Measurements from ENCODE around the gene POTEF.
"Not testable (repeated sequence)": the region's sequence is repeated elsewhere in the genome, so short reads cannot be mapped to it uniquely, and the experiment has no call there.

Gene POTEF

DNA sequence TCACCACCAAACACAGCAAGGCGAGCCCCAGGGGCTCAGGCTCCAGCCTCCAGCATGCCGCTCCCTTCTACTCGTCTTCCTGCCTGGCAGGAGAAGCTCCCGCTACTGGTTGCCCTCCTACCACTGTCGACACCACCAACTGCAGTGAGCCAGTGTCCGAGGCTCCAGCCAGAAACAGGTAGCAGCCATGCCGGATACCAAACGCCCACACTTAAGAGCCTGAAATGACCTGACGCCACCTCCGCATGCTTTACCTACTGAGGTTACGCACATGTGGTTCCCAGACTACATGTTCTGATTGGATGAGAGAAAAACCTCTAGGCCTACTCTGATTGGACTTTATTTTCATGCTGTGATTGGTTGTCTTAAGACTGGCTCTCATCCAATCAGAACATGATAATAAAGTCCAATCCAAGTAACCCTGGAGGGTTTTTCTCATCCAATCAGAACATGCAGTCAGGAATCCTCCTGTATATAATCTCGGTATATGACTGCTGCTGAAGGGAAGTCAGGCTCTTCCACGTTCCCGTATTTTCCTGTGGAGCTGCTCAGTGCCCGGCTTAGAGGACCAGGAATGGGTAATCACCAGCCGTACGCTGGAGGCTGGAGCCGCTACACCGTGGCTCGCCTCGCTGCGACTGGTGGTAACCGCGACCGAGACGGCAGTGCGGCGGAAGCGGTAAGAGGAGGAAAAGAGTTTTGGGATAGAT, at the start of gene POTEF:
Gene POTEF (minus strand): TSS at position 103 of the 710 bp plus-strand sequence. CDS start 8,707 bp downstream, outside the sequence.
- not testable (repeated sequence) for DNase-seq

DNA sequence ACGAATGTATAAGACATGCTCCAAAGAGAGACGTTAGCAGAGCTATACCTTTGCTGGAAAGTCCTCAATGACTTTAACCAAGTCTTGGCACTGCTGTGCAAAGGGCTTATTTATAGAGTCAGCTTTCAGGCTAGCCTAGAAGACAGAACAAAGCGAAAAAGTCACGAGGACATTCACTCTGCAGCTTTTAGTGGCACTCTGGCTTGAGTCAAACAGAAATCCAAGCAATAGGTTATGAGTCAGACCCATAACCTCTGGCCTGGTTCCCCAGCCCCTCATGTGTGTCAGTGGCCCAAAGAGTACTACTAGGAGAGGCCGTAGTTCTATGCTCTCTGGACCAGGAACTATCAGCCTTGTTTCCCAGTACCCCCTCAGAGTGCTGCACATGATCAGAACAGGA, 45.8 kb upstream of the POTEF start:
- not testable (repeated sequence) for DNase-seq

DNA sequence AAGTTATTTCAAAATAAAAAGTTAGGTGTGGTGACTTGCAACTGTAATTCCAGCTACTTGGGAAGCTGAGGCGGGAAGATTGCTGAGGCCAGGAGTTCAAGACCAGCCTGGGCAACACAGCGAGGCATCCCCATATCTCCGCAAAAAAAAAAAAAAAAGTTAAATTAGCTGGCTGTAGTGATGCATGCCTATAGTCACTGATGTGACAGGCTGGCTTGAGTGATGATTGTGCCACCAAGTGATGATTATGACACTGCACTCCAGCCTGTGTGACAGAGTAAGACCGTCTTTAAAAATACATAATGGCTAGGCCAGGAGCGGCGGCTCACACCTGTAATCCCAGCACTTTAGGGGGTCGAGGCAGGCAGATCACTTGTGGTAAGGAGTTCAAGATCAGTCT, 40.9 kb upstream of the POTEF start:
- no peak for DNase-seq

DNA sequence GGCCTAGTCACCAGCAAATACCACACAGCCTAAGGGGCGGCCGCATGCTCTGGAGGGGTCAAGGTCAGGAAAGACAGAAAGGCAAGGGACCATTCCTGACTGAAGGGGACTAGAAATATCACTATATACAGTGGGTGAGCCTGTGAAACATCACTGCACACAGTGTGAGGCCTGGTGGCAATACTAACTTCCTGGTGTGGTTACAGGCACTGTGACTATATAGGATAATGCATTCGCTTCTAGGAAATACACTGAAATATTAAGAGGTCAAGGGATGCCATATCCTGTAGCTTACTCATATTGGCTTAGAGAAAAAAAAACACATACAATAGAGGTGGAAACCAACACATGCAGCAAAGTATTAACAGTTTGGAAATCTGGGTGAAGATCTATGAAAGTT, 40.1 kb upstream of the POTEF start:
- not testable (repeated sequence) for DNase-seq

DNA sequence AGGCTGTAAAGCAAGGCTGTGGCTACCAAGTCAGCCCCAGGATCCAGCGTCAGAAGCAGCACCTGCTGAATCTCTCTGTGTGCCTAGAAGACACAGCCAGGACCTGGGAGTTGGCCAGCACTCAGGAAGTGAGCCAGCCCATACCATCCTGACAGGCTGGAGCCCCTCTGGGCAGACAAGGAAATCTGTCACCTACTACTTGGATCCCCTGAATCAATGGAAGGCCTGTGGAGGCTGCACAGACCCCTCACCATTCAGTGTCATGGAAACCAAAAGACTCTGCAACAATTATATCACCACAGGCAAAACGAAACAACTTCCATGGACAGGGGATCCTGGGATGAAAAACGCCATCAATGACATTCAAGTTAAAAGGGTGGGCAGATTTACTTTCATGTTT, 37.6 kb upstream of the POTEF start:
- not testable (repeated sequence) for DNase-seq

DNA sequence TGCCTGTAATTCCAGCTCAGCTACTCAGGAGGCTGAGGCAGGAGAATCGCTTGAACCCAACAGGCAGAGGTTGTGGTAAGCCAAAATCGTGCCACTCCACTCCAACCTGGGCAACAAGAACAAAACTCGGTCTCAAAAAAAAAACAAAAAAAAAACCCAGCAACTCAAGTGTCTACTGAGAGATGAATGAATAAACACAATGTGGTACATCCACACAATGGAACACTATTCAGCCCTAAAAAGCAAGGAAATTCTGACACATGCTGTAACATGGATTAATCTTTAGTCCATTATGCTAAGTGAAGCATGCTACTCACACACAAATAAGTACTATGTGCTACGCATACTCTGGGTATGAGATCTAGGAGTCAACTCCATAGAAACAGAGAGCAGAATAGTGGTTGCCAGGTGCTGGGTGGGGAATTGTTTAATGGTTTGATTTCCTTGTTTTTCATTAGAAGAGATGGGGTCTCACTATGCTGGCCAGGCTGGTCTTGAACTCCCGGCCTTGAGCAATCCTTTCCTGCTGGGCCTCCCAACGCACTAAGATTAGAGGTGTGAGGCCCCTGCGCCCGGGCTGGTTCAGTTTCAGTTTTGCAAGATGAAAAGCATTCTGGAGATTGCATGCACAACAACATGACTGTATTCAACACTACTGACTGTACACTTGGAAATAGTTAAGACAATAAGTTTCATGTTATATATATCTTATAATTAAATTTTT, 36.4 kb upstream of the POTEF start:
- DNase-seq: no peak

DNA sequence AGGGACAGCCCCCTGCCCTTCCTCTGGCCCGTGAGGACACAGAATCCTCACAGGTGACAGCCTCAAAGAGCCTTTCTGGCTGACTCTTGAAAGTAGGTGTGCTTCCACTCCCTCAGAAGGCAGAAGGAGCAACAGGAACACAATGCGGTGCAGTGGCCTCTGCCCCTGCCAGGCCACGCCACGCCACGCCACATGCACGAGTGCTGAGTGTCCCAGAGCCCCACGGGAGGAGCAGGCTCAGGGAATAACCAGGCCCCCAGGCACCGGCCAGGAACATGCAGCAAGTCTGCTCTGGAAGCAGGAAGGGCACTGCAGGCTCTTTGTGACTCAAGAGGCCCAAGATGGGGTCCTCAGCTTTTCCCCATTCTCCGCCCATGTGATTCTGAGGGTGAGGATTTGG, 33.9 kb upstream of the POTEF start:
- no peak for DNase-seq

DNA sequence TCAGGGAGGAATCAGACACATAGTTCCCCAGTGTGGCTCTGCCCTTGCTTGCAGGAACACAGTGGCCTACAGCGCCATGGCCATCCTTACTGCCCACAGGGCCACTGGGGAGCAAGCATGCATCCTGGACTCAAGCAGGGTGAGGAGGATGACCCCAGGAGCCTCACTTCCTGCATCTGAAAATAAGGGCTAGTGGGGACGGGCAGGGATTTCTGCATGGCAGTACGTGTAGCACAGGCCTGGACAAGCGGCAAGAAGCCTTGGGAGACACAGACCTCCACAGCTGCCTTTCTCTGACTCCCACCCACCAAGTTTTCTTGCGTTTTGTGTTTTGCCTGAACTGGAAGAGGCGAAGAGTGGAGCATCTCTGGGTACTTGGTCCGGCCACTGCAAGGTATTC, 33.5 kb upstream of the POTEF start:
- not testable (repeated sequence) for DNase-seq

DNA sequence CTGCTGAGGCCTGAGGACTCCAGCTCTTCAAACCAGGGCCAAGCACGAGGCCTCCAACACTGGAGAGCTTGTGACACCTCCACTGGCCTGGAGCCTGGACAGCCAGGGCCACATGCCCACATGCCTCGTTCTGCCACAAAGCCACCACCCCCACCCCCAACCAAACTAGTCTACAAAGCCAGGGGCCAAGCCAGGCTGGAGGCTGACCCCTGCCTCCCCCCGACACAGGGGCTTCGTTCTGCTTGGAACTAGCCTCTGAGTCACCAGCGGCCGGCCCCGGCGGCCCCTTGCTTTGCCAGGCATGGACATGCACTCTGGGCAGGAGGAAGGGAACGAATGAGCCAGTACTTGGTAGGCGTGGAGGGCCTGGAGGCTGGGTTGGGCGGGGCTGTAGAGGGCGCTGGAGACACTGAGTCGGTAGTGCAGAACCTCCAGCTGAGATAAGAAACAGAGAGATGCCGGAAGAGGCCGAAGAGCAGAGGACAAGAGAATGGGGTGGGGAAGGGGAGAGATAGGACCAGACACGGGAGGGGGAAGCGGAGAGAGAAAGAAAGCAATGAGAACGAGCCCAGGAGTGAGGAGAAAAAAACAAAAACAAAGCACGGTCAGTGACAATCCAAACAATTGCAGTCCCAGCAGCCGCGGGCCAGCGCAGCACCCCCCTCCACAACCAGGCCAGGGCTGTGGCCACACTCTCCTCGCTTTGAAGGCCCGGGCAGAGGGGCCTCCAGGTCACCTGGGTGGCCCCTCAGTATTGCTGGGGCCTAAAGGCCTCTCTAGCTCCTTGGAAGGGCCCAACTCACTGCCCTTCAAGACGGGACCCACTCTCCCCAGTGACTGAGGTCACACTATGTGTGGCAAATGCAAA, 32.0 kb upstream of the POTEF start:
- DNase-seq: not testable (repeated sequence)

DNA sequence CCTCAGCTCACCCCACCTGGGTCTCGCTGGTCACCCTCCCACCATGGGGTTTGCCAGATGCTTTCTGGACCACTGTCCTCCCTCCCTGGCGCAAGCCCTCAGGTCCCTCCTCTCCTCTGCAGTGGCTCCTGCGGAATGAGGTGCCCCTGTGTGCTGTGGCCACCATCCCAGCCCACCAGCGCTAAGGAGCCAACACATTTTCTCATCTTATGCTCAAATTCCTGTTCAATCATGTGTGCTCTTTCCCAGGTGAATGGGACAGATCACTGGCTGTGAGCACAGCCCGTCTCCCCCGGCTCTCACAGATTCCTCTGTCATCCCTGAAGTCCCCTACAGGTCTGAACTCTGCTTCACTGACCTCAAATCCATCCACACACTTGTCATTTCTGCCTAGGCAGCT, 31.1 kb upstream of the POTEF start:
- DNase-seq: no peak

DNA sequence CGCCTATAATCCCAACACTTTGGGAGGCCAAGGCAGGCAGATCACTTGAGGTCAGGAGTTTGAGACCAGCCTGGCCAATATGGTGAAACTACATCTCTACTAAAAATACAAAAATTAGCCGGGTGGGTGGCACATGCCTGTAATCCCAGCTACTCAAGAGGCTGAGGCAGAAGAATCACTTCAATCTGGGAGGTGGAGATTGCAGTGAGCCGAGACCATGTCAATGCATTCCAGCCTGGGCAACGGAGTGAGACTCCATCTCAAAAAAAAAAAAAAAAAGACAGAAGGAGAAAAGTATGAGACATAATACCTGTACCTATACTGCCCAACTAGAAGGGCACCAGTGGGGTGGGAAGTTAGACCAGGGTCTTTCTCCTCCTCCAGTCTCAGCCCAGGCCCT, 30.4 kb upstream of the POTEF start:
- not testable (repeated sequence) for DNase-seq

DNA sequence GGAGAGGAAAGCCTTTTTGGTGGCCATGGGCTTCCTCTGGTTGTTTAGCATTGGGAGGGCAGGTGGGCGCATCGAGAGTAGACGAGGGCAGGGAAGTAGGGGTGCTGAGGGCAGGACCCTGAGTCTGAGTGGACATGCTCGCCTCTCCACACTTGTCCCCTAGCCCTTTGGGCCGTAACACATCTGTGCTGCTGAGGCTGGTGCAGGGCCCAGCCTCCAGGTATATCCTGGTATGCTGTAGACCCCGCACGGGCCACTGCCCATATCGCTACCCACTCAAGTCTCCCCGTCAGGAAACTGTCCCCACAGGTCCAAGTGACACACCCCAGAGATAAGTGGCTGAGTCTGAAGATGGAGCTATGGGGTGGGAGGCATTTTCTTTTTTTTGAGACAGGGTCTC, 29.6 kb upstream of the POTEF start:
- no peak for DNase-seq

DNA sequence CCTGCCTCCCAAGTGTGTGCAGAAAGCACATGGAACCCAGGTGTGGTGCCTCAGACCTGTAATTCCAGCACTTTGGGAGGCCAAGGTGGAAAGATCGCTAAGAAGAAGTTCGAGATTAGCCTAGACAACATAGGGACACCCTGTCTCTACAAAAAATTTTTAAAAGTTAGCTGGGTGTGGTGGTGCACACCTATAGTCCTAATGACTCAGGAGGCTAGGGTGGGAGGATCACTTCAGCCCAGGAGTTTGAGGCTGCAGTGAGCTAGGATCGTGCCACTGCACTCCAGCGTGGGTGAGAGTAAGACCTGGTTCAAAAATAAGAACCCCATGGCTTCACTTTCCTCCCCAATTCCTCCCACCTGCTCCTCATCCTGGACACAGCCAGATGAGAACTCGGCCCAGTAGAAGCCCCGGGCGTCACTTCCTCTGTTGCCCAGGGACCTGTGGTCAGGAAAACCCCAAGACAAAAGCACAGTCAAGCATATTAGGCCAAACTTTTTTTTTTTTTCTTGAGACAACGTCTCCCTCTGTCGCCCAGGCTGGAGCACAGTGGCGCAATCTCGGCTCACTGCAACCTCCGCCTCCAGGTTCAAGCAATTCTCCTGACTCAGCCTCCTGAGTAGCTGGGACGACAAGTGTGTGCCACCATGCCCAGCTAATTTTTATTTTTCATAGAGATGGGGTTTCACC, 28.9 kb upstream of the POTEF start:
- DNase-seq: peak in 1 of 2 experiments; percentile 33

DNA sequence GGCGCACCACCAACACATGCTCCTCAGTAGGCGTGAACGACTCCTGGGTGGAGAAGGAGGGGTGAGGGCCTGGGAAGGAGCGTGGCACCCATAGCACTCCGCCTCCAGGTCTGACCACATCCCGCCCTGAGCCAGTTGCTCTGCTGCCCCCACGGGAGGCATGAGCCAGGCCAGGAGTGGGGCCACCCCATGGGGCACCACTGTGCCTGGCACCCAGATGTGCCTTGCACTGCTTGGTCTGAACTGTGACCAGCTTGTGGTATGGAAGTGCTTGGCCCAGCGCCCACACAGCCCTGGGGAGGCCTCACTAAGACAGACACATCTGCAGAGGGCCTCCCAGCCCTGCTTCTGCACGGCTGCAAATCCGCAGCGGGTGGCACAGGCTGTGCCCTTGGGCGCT, 28.3 kb upstream of the POTEF start:
- not testable (repeated sequence) for DNase-seq

DNA sequence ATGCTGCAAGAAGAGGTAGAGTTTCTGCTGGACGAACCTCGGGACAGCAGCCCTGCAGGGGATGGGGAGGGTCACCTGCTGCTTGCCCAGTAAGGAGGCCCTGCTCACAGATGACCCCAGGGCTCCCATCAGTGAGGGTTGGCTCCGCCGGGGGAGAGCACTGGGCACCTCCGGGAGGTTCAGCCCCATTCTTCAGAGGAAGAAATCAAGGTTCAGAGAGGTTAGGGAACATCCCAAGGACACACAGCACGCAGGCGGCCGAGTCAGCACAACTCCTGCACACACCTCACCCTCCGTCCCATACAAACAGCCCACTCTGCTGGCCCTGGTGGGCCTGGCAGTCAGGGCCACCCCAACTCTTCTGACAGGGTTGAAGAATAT, 27.6 kb upstream of the POTEF start:
- no peak for DNase-seq

DNA sequence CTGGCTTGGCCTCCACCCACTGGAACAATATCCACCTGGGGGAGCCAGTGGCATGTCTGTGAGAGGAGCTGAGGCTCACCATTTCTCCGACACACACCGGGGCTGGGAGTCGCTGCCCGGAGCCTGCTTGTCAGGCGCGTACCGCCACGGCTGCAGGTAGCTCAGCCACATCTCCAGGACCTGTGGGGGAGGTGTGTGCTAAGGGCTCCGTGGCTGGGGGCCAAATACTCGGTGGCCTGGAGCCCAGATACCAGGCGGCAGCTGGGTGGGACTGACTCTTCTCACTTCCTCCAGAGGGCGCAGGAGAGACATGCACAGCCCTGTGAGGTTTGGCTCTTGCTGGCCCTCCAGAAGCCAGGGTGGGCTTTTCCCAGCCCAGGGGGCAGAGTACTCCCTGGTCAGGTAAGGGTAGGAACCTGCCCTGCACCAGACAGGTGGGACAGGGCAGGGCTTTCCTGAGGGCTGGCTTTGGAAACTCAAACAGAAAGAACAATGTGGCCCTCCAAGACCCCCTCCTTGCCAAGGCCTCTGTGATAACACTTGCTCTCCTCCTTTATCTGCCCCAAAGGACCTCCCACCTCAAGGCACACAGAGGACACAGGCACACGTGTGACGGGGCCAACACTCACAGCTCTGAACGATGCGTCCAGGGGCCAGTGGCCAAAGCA, 27.1 kb upstream of the POTEF start:
- DNase-seq: peak; percentile 34 to 46

DNA sequence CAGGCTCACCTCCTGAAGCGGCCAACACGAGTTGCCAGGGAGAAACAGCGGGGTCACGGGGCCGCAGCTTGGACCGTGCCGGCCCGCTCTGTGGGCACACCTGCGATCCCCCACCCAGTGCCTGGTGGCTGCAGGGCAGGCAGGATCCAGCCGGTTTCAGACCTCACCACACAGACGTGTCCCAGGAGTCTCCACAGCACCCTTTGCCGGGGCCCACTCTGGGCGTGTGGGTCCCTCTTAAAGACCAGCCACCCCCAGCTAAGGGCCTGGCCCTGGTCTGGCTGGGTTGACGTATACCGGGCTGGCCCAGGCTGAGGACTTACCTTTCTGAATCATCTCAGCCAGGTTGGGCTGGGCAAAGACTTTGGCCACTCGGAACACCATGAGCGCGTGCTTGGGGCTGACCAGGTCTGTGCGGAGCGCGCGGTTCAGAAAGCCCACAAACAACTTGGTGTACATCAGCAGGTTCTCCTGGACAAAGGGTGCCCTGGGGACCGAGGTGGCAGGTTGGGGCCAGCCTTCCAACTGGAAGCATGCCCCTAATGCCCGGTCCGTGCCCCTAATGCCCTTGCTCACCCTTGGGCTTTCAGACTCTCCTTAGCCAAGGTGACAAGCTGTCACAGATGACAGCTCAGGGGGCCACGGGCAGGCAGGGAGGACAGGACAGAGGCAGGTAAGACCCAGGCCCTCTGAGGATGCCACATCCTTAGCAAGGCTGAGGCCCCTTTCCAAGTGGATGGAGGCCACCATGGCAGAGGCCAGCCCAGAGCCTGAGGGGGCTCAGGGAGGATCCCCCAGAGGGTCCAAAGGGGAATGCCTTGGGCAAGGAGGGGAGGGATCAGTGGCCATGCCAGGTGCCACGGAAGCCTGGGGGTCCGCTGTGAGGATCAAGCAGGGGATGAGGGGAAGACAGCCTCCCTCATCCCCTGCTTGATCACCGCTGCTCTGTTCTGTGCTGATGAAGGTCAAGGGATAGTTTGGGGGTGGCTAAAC, 26.0 kb upstream of the POTEF start:
- no peak for DNase-seq

DNA sequence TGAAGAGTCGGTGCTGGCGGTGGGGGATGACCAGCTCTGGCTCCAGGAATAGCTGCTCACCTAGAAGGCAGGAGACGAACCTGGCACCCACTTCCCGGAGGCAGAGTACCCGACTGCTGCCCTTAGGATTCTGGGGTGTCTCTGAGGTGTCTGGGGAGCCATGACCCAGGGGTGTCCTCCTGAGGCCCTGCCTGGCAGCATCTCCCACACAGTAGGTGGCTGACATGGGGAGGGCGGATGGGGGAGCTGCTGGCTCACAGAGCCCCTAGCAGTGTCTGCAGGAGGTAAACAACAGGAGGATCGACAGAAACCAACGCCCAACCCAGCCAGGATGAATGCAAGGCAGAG, 25.4 kb upstream of the POTEF start:
- not testable (repeated sequence) for DNase-seq

DNA sequence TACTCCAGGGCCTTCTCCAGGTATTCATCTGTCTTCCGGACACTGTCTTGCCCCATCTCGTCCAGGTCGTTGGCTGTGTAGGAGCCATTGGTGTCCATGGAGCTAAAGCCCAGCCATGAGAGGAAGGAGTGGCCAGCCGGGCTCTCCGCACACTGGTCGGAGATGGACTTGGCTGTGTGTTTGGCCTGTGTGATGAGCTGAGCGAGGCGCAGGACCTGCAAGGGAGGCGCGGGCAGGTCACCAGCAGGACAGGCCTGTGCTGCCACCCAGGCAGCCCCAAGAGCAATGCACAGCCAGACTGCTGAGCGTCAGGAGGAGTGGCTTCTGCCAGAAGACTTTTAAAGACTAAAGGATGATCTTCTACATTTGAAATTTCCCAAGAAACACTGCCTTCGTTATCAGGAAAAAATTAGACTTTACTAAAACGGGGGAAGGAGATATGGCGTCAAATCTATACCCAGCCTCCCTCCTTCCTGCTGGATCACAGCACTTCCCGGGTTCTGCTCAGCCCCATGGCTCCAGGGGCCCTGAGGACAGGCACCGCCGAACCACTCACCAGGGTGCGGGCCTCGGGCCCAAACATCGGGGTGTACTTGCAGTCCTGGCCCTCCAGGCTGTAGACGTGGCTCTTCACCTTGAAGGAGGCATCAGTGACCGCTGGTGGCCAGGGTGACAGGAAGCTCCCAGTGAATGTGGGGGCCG, 24.9 kb upstream of the POTEF start:
- not testable (repeated sequence) for DNase-seq

DNA sequence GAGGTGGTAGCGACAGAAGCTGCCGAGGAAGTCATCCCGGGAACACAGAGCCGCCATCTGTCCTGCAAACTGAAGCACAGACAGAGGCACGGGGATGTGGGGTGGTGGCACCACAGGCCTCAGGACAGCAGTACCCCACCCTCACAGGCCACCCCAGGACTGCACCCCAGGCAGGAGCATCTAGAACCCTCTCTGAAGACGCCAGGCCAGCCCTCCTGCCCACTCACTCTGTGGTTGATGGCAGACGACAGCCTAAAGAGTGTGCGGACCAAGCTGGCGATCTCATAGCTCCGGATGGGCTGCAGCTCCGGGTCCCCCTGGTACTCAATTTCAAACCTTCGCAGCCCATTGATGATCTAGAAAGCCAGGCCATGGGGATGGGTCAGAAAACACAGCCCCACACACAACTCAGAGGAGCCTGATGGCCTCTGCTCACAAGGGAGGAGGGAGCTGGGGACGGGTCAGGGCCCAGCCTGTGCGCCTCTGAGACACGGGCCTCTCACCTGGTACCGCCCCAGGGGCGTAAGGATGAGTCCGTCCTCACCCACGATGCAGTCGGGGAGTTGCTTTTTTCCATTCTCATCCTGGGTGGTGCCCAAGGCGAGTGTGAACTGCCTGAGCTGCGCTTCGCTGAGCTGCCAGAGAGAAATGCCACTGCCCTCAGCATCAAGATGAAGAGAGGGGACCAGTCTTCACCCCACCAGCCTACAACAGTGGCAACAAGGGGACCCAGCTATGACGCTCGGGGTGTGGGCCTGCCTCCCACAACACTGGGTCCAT, 24.0 kb upstream of the POTEF start:
- DNase-seq: no peak
